Lower leg skin (tissue), 4 donors: ENCODE measurements around the gene ADGRV1. TPM values are rescaled to one million over a fixed set of nuclear protein-coding genes. Genes with fewer than 3 reads are reported as not detected.

Source experiments
- DNase-seq, 2 donors: peaks; one replicate each; pipeline ENCODE4 v3.0.0-alpha.2; 2019; ENCODE audit warnings: low spot score in 2 of 2
- H3K4me3 ChIP-seq: fragments of 200-600 bp; sonication (generic); 2 replicates; pipeline ENCODE4 v1.5.1; 2017; ENCODE audit warnings: mild to moderate bottlenecking, low read depth; ENCODE audit not compliant: poor library complexity, severe bottlenecking
- POLR2A ChIP-seq, 2 donors: fragments of 450-650 bp; IDR thresholded peaks; one replicate each; pipeline ENCODE4 v1.6.1; 2016 to 2017; ENCODE audit warnings: antibody characterized with exemption in 2 of 2, mild to moderate bottlenecking in 1 of 2, moderate library complexity in 1 of 2
- WGBS, 2 donors: methylation state at CpG; one replicate each; pipeline ENCODE4 v1.1.5; 2018; 5-methylcytosine and 5-hydroxymethylcytosine counted together
- intact Hi-C: fragments of 100-400 bp; cut with DNase I; formaldehyde crosslinking; loops from one replicate; pipeline ENCODE4 v1.15.0; 2023; ENCODE audit warnings: low total_unique reads
- total RNA-seq, 4 donors: library from RNA; depleted of rRNA; stranded (reverse); fragments of >200 nt; gene quantifications; one replicate each; pipeline ENCODE4 v1.1.0, GENCODE V29; 2016
- TF ChIP-seq, protein P1 (sequence below), 3 donors: fragments of 450-650 bp; IDR thresholded peaks; one replicate each; pipeline ENCODE4 v1.5.1; 2016; ENCODE audit warnings: antibody characterized with exemption in 3 of 3, mild to moderate bottlenecking in 3 of 3, moderate library complexity in 2 of 3

Gene ADGRV1
- total RNA-seq, 4 donors from 2014 or later, result 1.2 to 4.0 (median 2.7) TPM

DNA sequence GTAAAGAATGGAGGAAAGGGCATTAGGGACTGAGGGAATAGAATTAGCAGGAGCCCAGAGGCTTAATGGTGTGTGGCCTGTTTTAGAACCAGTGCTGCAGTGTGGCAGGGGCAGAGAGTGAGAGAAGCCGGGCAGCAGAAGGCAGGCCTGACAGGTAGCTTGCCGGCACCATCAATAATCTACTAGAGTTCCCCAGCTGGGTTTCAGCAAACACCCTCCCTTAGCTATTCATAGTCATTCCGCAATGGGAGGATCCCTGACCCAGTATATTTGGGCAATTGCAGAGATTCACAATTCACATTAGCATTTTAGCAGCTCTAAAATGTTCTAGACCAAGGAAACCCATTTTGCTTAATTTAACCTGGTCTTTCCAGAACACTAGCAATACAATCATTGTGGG, 596.7 kb downstream of the ADGRV1 start:
- intact Hi-C loops, result no loop called here
- no peak for TF ChIP-seq POLR2A (IDR thresholded peaks at IDR 0.05)
- TF ChIP-seq, protein P1, sequence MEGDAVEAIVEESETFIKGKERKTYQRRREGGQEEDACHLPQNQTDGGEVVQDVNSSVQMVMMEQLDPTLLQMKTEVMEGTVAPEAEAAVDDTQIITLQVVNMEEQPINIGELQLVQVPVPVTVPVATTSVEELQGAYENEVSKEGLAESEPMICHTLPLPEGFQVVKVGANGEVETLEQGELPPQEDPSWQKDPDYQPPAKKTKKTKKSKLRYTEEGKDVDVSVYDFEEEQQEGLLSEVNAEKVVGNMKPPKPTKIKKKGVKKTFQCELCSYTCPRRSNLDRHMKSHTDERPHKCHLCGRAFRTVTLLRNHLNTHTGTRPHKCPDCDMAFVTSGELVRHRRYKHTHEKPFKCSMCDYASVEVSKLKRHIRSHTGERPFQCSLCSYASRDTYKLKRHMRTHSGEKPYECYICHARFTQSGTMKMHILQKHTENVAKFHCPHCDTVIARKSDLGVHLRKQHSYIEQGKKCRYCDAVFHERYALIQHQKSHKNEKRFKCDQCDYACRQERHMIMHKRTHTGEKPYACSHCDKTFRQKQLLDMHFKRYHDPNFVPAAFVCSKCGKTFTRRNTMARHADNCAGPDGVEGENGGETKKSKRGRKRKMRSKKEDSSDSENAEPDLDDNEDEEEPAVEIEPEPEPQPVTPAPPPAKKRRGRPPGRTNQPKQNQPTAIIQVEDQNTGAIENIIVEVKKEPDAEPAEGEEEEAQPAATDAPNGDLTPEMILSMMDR (IDR thresholded peaks at IDR 0.05), result no peak
- no peak for DNase-seq
- H3K4me3 ChIP-seq, result no peak overlapping the region
- 87 to 89% methylated on average over 3 of the region's 3 CpGs for WGBS, 2 donors

DNA sequence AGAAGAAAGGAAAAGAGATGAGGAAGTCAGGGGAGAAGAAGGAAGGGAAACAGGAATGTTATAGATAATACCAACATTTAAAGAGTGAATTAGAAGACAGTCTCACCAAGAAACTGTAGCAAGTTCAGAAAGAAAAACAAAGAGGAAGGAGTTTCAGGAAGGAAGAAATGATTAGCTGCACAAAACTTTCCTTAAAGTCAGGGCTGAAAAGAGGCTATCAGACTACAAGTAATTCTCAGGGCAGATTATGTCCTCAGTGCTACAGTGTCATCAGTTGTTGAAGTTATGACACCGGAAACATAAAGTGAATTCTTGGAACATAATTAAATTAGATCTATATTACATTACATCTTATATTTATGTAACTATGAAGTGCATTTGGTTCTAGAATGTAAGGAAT, 597.6 kb downstream of the ADGRV1 start:
- intact Hi-C loops, result no loop called here
- TF ChIP-seq POLR2A (IDR thresholded peaks at IDR 0.05), result no peak
- TF ChIP-seq, protein P1 (IDR thresholded peaks at IDR 0.05), result no peak
- no peak for DNase-seq
- WGBS, 2 donors, result 75 to 76% methylated on average over 1 of the region's 1 CpG
- H3K4me3 ChIP-seq, result no peak overlapping the region

DNA sequence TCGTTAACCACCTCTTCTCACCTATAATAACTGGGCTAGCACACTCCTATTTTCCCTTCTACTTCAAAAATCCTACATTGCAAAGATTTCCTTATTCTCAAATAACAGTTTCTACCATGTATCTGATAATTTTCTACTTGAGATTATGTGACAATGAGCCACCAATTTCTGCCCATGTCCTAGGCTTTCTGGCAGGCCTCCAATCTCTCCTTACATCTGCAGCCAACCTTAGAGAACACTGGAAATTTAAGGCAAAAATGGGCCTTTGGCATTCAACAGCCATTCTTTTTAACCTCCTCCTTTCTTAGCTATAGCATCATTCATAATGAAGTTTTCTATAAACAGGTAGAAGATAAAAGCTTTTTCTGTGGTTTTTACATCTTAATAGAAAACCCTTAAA, 599.4 kb downstream of the ADGRV1 start:
- WGBS, 2 donors, result 94 to 96% methylated on average over 1 of the region's 1 CpG
- TF ChIP-seq, protein P1 (IDR thresholded peaks at IDR 0.05), result no peak
- no peak for TF ChIP-seq POLR2A (IDR thresholded peaks at IDR 0.05)
- intact Hi-C loops, result no loop called here
- no peak for DNase-seq
- no peak overlapping the region for H3K4me3 ChIP-seq

DNA sequence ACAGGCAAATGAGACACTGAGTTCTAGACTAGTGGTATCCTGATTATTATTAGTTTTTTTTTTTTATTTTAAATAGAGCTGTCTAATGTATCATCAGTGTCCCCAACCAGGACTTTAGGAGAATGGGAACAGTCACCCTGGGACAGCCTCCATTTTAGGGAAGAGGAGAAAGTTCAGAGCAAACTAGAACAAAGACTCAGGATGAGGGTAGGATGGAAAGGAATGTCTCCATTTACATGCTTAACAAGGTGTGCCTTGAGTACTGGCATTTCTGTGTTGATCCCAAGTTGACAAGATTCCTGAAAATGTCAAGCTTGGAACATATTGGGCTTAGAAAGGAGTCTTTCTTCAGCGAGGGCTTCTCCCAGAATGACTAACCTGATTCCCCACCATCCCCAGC, 601.0 kb downstream of the ADGRV1 start:
- 96 to 97% methylated on average over 1 of the region's 1 CpG for WGBS, 2 donors
- intact Hi-C loops, result no loop called here

DNA sequence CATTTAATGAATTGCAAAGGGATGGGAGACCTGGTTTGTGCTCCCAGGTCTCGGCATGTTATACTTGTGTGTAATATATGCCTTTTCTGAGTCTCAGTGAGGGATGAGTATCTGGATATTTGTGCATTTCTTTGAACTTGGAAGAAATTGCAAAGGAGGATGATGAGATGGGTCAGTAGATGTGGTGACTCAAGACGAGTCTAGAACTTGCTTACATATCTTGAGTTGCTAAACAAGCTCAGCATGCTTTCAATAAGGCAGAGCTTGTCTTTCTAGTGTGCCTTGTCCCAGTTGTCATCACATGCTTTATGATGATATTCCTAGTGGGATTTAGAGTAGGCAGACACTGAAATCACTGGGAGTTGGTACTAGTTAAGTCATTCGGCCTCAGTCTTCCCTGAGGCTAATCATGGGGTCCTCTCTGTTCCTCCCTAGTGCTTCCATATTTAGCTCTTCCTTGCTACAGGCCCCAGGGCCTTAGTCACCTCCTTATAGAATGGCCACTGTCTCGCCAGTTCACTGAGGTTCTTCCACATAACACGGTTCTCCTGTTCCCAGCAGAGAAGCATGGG, 602.2 kb downstream of the ADGRV1 start:
- H3K4me3 ChIP-seq, result no peak overlapping the region
- 76 to 85% methylated on average over 5 of the region's 5 CpGs for WGBS, 2 donors
- intact Hi-C loops, result no loop called here
- TF ChIP-seq, protein P1 (IDR thresholded peaks at IDR 0.05), result no peak
- no peak for TF ChIP-seq POLR2A (IDR thresholded peaks at IDR 0.05)
- DNase-seq, result no peak

More for the DNA sequence above, 601.0 kb downstream of the ADGRV1 start:
- H3K4me3 ChIP-seq, result no peak overlapping the region
- no peak for TF ChIP-seq POLR2A (IDR thresholded peaks at IDR 0.05)
- TF ChIP-seq, protein P1 (IDR thresholded peaks at IDR 0.05), result no peak
- no peak for DNase-seq
